GDM1 (cell line): Measurements from ENCODE around the gene RGS3.
A peak's percentile ranks its signal among the peaks of the same experiment; 100 is the strongest.
"Not testable (repeated sequence)": the region's sequence is repeated elsewhere in the genome, so short reads cannot be mapped to it uniquely, and the experiment has no call there.

Experiments
- DNase-seq: peaks from one replicate; lab custom pipeline; 2025; lab: John Stamatoyannopoulos, UW

The RGS3 gene

DNA sequence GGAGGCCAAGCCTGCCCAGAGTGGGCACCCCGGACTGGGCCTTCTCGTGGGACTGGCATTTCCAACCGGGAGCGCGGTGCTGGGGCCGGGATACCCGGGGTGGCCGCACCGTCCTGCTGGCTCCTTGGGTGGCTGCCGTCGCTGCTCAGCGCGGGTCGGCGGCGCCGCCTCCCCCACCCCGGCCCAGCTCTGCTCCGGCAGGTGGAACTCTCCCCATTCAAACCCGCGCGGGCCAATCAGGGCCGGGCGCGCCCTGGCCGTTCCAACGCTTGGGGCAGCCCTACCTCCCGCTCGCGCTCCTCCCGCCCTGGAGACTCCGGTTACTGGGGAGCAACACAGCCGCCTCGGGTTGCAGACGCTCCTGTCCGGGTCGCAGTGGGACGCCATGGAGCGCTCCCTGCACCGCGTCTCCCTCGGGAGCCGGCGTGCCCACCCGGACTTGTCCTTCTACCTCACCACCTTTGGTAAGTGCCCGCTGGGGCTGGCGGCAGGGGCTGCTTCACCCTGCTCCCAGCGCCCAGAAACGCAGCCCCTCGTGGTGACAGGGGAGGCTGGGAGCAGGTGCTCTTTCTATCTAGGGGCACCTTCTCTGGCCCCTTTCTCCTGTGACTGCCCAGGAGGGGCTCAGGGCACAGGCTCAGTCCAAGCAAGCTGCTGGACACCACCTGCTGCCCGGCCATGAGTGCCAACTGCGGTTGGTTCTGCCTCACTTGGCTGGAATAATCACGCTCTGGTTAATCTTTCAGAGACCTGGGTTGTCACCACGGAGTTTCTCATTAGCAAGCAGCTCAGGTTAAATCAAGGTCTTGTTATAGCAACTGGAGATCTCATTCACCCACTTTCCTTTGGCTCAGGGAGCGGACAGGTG is at the start of gene RGS3:
RGS3 (plus strand) TSS at position 310 of the 868 bp plus-strand sequence; CDS start at position 386, 76 bp downstream.
- DNase-seq = no peak

DNA sequence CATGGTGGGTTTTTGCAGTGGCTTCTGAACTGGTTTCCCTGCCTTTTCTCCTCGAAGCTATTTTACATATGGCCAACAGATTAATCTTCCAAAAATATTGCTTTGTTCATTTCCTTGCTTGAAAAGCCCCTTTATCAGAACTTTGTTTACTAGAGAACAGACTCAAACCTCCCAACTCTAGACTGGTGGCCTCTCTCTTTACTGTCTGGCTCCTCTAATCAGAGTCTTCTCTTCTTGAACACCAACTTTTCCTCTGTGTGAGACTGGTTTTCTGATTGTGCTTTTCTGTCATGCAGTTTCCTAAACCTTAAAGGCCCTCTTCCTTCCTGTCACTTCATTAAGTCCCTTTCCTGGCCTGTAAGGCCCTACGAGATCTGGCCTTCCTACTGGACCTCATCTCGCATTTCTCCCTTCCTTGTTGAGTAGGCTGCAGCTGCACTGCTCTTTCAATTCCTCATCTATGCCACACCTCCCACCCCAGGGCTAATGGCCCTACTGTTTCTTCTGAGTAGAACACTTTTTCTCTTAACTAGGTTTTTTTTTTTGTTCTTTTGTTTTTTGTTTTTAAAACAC is 47.3 kb upstream of the RGS3 start:
- no peak for DNase-seq

DNA sequence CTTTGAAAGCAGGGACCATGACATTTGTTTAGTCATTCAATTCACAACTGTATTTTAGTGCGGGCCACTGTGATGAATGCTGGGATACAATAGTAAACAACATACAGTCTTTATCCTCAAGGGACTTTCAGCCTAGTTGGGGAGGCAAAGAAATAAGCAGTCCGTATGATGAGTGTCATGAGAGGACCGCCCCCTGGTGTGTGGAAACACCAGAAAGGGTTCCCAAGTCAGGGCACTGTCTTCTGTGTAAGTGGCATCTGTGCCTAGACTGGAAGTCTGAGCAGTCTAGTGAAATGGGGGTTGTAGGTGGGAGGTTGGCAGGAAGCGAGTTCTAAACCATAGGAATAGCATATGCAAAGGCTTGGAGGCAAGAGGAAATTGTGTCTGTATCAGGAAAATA is 46.2 kb upstream of the RGS3 start:
- DNase-seq = no peak

GRCh38 chr9:113421726-113422125 is 41.8 kb upstream of the RGS3 start:
- no peak for DNase-seq

DNA sequence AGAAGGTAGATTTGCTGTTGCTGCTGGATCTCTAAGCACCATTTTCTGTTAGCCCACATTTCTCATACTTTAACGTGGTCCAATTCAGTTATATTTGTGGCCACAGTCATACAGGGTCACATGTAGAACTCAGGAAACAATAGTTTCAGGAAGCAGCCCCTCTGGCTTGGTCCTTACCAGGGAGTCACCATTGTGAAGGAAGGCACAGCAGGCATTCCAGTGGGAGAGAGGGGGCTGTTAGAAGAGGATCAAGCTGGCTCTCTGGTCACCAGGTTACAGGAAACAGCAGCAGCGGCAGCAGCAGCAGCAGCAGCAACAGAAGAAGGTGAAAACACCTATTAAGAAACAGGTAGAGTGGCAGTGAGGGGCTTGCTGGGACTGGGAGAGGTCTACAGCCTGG is 38.5 kb upstream of the RGS3 start:
- peak; percentile 15 for DNase-seq

- DNase-seq = no peak
These were observed 36.8 kb upstream of the RGS3 start for GRCh38 chr9:113426701-113427100.

DNA sequence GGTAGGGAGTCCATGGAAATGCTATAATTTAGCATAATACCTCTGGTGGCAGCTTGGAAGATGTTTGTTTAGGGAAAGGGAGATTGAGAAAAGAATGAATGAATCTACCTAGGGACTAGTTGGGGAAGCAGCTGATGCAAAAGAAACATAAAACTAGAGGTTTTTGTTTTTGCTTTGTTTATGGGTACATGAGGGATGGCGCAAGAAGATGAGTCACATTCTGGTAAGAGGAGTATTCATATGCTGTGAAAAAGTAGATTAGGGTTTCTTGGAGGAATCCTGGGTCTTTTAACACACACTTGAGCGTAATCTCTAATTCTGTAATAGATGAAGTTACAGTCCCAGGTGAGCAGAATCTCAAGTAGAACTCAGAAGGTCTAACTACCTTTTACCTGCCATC is 35.9 kb upstream of the RGS3 start:
- DNase-seq = no peak

GRCh38 chr9:113428062-113428615 is 35.4 kb upstream of the RGS3 start:
- no peak for DNase-seq

- DNase-seq = no peak
These were observed 32.3 kb upstream of the RGS3 start for GRCh38 chr9:113431191-113431590.

DNA sequence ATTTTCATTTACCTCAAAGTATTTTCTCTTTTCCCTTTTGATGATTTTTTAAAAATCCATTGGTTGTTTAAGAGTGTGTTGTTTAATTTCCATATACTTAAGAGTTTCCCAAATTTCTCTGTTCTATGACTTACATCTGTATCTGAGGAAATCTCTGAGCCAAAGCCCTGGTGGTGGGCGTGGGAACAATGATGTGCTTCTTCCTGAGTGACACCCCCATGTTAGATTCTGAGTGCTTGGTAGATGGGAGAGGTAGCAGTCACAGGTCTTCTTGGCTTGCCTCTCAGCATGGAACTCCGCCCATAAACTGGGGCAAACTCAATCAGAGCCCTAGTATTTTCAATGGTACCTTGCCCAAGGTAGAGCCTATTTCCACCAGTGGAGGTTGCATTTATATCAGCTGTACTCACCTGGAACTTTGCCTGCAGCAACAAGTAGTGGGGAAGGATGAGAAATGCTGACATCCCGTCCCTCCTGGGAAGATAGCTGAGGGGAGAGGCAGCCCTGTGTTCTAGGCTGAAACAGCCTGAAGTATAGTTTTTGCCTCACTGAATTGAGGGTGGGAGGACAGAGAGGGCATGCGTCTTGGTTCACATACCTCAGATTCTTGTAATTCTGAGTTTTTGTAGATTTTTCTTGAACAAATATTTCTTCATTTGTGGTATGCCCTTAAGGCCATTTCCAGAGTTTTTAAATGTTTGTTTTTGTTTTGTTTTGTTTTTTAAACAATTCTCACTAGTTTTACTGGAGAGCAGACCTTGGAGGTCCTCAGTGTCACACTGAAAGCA is 26.6 kb upstream of the RGS3 start:
- no peak for DNase-seq

- DNase-seq = not testable (repeated sequence)
These were observed 25.8 kb upstream of the RGS3 start for GRCh38 chr9:113437716-113438115.

DNA sequence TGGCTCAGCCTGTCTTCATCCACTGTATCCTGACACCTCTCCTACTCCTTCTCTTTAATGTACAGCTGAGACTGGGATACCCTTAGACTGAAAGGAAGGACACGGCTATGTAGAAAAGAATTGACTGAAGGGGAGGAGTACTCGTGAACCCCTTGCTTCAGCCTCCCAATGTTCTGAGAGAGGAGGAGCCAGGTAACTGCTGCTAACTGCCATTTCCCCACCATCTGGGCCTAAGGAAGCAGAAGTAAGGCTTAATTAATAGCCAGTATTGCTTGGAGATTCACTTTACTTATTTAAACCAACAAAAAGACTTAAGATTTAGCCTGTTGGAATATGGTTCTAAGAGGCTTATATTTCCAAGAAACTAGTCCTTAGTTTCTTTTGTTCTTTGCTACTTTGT is 18.8 kb upstream of the RGS3 start:
- peak; percentile 44 for DNase-seq

- DNase-seq = no peak
These were observed 17.2 kb upstream of the RGS3 start for GRCh38 chr9:113446323-113446740.

GRCh38 chr9:113449376-113449775 is 14.2 kb upstream of the RGS3 start:
- no peak for DNase-seq

GRCh38 chr9:113452113-113452605 is 11.4 kb upstream of the RGS3 start:
- no peak for DNase-seq

DNA sequence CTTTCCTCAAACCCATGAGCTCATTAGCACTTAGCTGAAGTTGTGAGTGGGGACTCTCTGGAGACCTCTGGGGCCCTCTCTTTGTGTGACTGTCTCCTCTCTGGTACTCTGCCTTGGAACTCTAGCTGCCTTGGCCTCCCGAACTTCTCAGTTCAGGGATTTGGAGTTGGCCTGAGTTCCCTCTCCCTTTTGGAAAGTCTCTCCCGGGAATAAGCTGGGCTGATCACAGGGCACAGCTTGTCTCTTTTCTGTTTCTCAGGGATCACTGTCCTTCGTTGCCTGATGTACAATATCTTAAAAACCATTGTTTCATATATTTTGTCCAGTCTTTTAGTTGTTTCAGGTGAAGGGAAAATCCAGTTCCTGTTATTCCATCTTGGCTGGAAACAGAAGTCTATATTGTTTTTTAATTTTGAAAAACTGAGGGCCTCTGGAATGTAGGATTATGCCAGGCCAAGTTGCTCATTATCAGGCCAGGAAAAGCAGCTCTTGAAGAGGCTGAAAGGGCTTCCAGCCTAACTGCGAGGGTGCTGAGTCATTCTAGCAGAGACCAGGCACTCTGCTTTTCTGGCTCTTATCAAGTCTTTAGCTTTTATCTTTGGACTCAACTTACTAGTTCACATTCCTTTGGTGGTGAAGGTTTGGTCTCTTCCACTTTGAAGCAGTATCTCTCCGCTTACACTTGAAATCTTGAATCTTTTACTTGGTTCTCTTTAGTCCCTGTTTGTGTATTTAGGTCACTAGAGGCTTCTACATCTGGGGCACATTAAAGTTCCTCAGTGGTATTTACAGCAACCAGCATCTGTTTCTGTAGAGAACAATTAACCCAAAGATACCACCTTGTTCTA is 8.4 kb upstream of the RGS3 start:
- peak; percentile 25 for DNase-seq

GRCh38 chr9:113456235-113456634 is 7.3 kb upstream of the RGS3 start:
- no peak for DNase-seq

DNA sequence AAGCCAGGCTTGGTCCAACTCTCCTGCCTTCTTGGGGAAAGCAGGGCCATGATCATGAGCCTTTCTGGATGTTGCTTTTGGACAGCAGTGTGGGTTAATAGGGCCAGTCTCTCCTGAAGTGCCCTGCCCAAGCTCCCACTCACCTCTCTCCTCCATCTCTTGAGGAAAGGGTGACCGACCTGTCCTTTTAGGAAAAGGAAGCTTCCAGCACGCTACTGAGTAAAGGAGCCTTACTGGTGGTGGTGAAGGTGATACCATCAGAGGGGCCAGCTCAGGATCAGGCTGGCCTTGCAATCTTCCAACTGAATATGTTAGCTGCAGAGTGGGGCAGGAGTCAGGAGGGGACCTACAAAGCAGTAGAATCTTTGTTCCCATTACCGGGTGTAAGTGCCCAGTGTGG is 2.2 kb upstream of the RGS3 start:
- no peak for DNase-seq

DNA sequence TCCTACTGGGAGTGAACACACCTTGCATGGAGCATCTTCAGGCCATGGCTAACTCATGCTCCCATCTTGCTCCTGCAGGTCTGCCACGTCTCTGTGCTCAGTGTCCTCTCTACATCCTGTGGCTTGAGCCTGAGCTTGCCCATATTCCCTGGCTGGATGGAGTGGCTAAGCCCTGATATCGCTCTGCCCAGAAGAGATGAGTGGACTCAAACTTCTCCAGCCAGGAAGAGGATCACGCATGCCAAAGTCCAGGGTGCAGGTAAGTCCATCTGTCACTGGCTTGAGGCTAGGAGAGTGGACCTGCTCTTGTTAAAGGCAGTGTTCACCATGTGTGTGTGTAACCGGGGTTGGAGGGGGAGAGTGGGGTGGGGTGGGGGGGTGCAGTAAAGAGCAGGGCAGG is 1.6 kb upstream of the RGS3 start:
- no peak for DNase-seq

GRCh38 chr9:113462781-113463286 is 693 bp upstream of the RGS3 start:
- no peak for DNase-seq

DNA sequence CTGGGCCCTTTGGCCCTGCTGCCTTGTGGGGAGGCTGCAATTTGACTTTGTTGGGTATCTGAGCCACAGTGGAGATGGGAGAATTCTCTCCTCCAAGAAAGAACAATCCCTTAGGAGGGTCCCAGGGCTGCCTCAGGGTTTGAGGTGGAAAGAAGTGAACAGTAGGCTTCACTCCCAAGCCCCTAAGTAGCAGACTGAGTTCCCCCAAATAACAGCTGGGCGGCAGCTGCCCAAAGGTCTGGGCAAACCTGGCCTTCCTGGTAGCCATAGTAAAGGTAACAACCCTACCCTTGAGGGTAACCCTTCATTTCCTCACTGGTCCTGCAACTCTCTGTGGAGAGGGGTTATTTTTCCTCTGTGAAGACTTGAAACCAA is 746 bp downstream of the RGS3 start:
- DNase-seq = no peak
